HG02571 (cell line): ENCODE results near the gene HEG1.

Source experiments
- ATAC-seq: cut with Tn5 transposase; IDR thresholded peaks from one replicate; pipeline ENCODE4 v1.9.1; 2021; ENCODE audit warnings: mild to moderate bottlenecking, moderate library complexity; ENCODE audit not compliant: unreplicated experiment

Gene HEG1

GRCh38 chr3:124997303-124998246 lies 58.2 kb downstream of the HEG1 start:
- no peak for ATAC-seq

GRCh38 chr3:124995460-124995994 lies 60.3 kb downstream of the HEG1 start:
- ATAC-seq: no peak

- no peak for ATAC-seq
These were observed 62.3 kb downstream of the HEG1 start for GRCh38 chr3:124993466-124993865.

DNA sequence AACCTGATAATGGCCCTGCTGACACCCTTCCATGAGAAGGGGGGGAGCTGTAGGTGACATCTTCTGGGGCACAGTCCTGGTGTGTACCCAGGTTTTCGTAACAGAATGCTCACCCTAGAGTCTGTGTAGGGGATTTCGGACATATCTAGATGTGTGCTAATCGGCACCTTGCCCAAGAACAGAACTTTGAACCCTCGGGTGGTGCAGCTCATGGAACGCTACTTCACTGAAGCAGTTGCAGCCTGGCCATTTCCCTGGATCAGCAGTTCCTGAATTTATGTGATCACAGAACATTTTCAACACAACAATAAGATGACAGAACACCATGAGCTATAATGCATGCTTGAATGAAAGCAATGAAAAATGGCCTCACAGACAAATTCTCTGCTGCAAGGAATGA lies 63.8 kb downstream of the HEG1 start:
- no peak for ATAC-seq

DNA sequence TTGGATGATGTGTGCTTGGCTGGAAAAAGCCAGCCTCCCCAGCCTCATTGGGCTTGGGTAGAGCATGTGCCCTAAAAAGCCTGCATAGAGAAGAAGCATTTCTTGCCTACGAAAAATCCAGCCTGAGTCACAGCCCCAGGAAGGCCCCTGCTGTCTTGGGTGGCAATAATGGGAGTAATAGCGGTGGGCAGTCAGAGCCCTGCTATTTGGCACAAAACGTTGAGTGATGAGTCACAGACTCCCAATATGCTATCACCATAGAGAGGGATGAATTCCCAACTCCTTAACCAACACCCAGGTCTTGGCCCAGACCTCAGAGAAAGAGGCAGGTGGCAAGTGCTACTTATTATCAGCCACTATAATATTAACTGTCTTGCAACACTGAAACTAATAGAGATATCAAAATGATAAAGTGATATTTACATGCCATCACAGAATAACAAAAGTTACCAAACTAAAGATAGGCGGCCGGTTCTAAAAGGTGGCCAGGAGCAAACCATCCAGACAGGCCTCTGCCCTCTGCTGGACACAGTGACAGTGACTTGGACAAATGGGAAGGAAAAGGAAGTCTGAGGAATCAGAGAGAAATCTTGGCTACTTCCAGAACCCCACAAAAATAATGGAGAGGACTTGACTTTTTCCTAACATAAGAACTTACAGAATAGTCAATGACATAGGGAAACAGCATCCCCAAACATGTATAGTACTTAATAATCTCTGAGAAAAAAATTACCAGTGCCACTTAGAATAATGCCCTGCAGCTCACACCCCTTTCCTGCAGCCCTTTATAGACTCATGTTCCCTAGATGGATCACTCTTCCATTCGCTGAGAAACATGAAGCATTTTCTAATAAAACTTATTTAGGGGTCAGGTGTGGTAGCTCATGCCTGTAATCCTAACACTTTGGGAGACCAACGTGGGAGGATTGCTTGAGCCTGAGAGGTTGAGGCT lies 69.3 kb downstream of the HEG1 start:
- ATAC-seq: no peak

GRCh38 chr3:124985349-124985748 lies 70.4 kb downstream of the HEG1 start:
- ATAC-seq: no peak

GRCh38 chr3:124984754-124985153 lies 71.0 kb downstream of the HEG1 start:
- no peak for ATAC-seq

- no peak for ATAC-seq
These were observed 72.9 kb downstream of the HEG1 start for GRCh38 chr3:124982855-124983254.

GRCh38 chr3:124981472-124981871 lies 74.3 kb downstream of the HEG1 start:
- ATAC-seq: no peak

DNA sequence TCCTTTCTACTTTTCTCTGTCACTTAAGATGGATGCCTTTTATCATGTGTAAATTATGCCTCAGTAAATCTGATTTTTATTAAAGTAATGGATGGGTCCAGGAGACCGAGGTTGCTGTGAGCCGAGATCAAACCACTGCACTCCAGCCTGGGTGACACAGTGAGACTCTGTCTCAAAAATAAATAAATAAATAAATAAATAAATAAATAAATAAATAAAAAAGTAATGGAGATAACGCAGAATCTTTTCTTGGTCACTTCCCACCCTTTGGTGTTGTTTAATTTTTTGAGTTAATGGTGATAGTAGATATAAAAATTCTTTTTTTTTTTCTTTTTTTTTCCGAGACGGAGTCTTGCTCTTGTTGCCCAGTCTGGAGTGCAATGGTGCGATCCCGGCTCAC lies 77.2 kb downstream of the HEG1 start:
- no peak for ATAC-seq

DNA sequence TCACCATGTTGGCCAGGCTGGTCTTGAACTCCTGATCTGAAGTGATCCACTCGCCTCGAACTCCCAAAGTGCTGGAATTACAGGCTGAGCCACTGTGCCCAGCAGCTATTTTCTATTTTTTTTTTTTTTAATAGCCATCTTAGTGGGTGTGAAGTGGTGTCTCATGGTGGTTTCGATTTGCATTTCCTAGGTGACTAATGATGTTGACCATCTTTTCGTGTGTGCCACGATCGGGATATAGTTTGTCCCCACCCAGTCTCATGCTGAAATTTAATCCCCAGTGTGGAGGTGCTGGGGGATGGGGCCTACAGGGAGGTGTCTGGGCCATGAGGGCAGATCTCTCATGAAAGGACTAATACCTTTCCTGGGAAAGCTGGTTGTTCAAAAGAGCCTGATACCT lies 79.4 kb downstream of the HEG1 start:
- no peak for ATAC-seq

GRCh38 chr3:124974691-124975090 lies 81.1 kb downstream of the HEG1 start:
- no peak for ATAC-seq

DNA sequence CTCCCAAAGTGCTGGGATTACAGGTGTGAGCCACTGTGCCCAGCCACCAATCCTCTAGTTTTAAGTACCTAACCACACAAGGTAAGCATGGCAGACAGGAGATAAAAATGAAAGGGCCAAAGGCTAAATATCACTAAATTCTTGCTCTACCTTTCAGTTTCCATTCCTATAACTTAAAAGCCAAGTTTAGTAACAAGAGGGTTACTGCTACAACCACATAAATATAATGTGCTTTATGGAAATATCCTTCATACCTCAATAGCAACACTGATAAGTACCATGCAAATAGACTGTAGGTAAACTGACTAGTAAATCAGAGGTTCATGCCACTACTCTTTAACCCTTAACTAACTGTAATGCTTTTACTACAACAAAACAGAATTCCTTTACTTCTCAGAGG lies 82.5 kb downstream of the HEG1 start:
- ATAC-seq: no peak

DNA sequence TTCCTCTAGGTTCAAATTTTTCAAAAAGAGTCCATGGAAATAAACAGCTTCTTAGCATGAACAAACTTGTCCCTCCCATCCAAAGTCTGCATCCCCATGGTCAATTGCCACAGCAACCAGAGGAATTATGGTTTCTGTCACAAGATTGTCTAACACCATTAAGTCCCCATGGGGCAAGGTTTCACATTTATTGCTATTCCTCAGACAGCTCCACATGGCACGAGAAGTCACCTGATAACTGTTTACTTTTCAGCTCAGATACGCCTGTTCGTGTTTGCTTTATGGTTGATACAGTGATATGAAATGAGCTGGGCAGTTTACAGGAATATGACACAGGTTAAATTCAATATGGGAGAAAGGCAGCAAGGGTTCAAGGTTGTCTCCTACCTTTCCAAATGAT lies 83.3 kb downstream of the HEG1 start:
- no peak for ATAC-seq

GRCh38 chr3:124969963-124970722 lies 85.7 kb downstream of the HEG1 start:
- no peak for ATAC-seq

DNA sequence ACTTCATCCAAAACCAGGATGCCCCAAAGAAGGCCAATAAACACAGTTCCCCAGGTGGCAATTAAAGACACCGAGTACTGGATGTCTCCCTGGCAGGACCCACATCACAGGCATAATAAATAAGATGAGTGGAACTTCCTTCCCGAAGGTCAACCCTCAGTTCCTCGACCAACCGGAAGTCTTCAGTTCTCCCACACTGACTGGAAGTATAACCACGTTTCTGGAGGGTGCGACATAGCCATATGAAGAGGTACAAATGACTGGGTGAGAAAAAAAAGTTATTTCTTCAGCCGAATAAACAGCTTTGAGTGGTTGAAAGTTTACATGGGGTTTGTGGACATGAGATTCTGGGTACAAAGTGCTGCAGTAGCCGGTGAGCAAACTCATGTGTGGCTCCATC lies 86.6 kb downstream of the HEG1 start:
- ATAC-seq: no peak

- no peak for ATAC-seq
These were observed 87.8 kb downstream of the HEG1 start for GRCh38 chr3:124967964-124968363.

DNA sequence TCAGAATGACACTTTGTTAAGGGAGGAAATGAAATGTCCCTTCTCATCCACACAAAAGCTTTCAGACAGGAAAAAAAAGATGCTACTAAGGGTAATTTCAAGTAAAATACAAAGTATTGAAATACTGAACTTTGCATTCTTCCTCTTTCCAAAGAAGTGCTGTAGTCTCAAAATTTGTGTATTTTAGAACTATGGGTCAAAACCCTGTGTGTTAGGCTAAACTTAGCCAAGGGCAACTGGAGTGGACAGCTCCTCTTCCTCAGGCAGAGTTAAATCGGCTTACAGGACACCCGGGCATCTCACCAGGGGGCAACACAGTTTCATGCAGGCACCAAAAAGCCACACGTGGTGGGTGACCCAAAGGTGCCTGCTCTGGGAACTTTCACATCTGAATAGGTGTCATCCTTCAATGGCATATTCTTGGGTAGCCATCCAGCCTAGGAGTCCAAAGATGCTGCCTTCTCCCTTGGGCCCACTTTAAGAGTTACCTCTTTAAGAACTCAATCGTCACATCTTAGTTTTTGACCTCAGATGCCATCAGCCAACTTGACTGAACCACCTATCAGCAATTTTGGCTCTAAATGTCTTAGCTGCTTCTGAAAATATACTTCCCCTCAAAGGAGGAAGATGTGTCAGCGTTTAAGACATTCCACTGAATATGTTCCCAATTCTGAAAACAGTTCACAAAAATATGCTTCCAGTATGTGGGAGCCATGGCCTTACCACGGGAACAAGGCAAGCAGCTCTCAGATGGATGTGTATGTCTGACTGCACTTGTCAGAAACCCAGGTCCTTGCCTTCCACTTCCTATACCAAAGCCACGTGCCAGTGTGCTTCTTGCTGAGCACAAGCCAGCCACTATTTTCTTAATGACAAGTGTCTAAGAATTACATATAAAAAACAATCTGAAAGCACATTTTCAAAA lies 89.0 kb downstream of the HEG1 start:
- no peak for ATAC-seq

- ATAC-seq: no peak
These were observed 90.4 kb downstream of the HEG1 start for GRCh38 chr3:124965413-124965812.

- ATAC-seq: no peak
These were observed 91.4 kb downstream of the HEG1 start for GRCh38 chr3:124964387-124964786.
